OCI-LY7 (cell line): ENCODE results near the gene RUVBL2. TPM values are rescaled to one million over a fixed set of nuclear protein-coding genes. Genes with fewer than 3 reads are reported as not detected.

ENCODE experiments used
- BruUV-seq: library from RNA; stranded (reverse); fragments of 400-500 nt; replicated peaks from 2 replicates; lab custom pipeline; 2021; lab: Mats Ljungman, UMichigan
- CTCF ChIA-PET: fragments of 300-600 bp; sonication (Branson Sonifier 250); formaldehyde crosslinking; loops from one replicate; lab custom pipeline; 2022; ENCODE audit warnings: antibody characterized with exemption; ENCODE audit not compliant: unreplicated experiment; lab: Charles Lee
- POLR2A ChIA-PET: fragments of 300-600 bp; sonication (Branson Sonifier 250); formaldehyde crosslinking; loops from one replicate; lab custom pipeline; 2022; ENCODE audit warnings: antibody characterized with exemption; lab: Charles Lee
- DNase-seq: peaks from one replicate; pipeline ENCODE4 v3.0.0-alpha.2; 2015; ENCODE audit warnings: low spot score
- H2AFZ ChIP-seq: fragments of 200-600 bp; sonication (generic), shearing (Covaris generic); 2 replicates; pipeline ENCODE4 v1.6.1; 2014; ENCODE audit warnings: mild to moderate bottlenecking, antibody characterized with exemption, low read length, moderate library complexity
- H3K27ac ChIP-seq: fragments of 200-600 bp; sonication (generic); 2 replicates; pipeline ENCODE4 v1.5.1; 2014; ENCODE audit warnings: mixed run types, low read depth, mild to moderate bottlenecking, moderate library complexity, low read length, inconsistent platforms; ENCODE audit not compliant: poor library complexity, severe bottlenecking
- H3K36me3 ChIP-seq: fragments of 200-600 bp; sonication (generic); 2 replicates; pipeline ENCODE4 v1.6.1; 2014; ENCODE audit warnings: mild to moderate bottlenecking, antibody characterized with exemption, low read length, moderate library complexity, mixed read lengths; ENCODE audit not compliant: insufficient read depth
- H3K4me1 ChIP-seq: fragments of 200-600 bp; sonication (generic); 2 replicates; pipeline ENCODE4 v1.5.1; 2014; ENCODE audit warnings: mild to moderate bottlenecking, low read length; ENCODE audit not compliant: insufficient read depth, poor library complexity, severe bottlenecking
- H3K4me2 ChIP-seq: fragments of 200-600 bp; sonication (generic); 2 replicates; pipeline ENCODE4 v1.6.1; 2014; ENCODE audit warnings: mild to moderate bottlenecking, low read length
- H3K4me3 ChIP-seq: fragments of 200-600 bp; sonication (generic); 2 replicates; pipeline ENCODE4 v1.5.1; 2014; ENCODE audit warnings: mild to moderate bottlenecking, low read depth, low read length; ENCODE audit not compliant: poor library complexity, severe bottlenecking
- H3K79me2 ChIP-seq: fragments of 200-600 bp; sonication (generic); 2 replicates; pipeline ENCODE4 v1.6.1; 2016; ENCODE audit warnings: low read depth, mild to moderate bottlenecking, low read length, moderate library complexity, mixed read lengths; ENCODE audit not compliant: insufficient read depth
- H3K9me2 ChIP-seq: fragments of 200-600 bp; sonication (generic); 2 replicates; pipeline ENCODE4 v1.6.1; 2016; ENCODE audit warnings: mild to moderate bottlenecking, low read length, mixed read lengths; ENCODE audit not compliant: insufficient read depth
- H3K9me3 ChIP-seq: fragments of 200-600 bp; sonication (generic); 2 replicates; pipeline ENCODE4 v1.6.1; 2014; ENCODE audit warnings: mild to moderate bottlenecking, mixed run types, low read length, mixed read lengths
- H4K20me1 ChIP-seq: fragments of 200-600 bp; sonication (generic); 2 replicates; pipeline ENCODE4 v1.6.1; 2014; ENCODE audit warnings: mild to moderate bottlenecking, antibody characterized with exemption, low read length, moderate library complexity, mixed read lengths; ENCODE audit not compliant: insufficient read depth
- CTCF ChIP-seq: fragments of 200-600 bp; sonication (generic); conservative IDR thresholded peaks from 2 replicates; pipeline ENCODE4 v1.5.1; 2014; ENCODE audit warnings: mild to moderate bottlenecking, antibody characterized with exemption, low read length, moderate library complexity, mixed read lengths
- EZH2phosphoT487 ChIP-seq: fragments of 200-600 bp; sonication (generic); IDR thresholded peaks from 2 replicates; pipeline ENCODE4 v1.6.1; 2018; ENCODE audit warnings: low read depth, borderline replicate concordance, mild to moderate bottlenecking, mixed run types, antibody characterized with exemption, low read length, moderate library complexity, mixed read lengths
- intact Hi-C: fragments of 100-400 bp; cut with micrococcal nuclease; formaldehyde crosslinking; loops from one replicate; pipeline ENCODE4 v1.10.0; 2022; ENCODE audit not compliant: unreplicated experiment
- total RNA-seq, 2 experiments: library from RNA; depleted of rRNA in 1 of 2; stranded (reverse); fragments of >200 nt in 1 of 2; shearing (Covaris generic) in 1 of 2; gene quantifications; 2 replicates each; pipeline ENCODE4 v1.2.3, GENCODE V29; 2014 to 2022

Gene RUVBL2
- total RNA-seq, 2 experiments from 2014 or later, result 125 to 265 TPM

- intact Hi-C loops, result no loop called here
Measured at GRCh38 chr19:49020342-49020741, 26.7 kb downstream of the RUVBL2 start.

GRCh38 chr19:49020931-49021895, 27.5 kb downstream of the RUVBL2 start:
- no peaks in the 10 kb centered on the region for H3K79me2 ChIP-seq
- intact Hi-C loops, result no loop called here
- BruUV-seq, result no TSS peak
- H3K9me3 ChIP-seq, result no peaks in the 10 kb centered on the region
- H4K20me1 ChIP-seq, result no peaks in the 10 kb centered on the region
- peak overlapping the region; percentile 1 for H3K27ac ChIP-seq
- no peak for TF ChIP-seq EZH2phosphoT487
- TF ChIP-seq CTCF, result no peak
- H3K4me3 ChIP-seq, result no peak overlapping the region
- H2AFZ ChIP-seq, result peak overlapping the region; percentile 17; the same call in 1 of the 2 replicates
- H3K9me2 ChIP-seq, result no peaks in the 10 kb centered on the region
- peak; percentile 54 for DNase-seq
- H3K4me1 ChIP-seq, result peaks cover 43% of the 10 kb centered on the region
- H3K4me2 ChIP-seq, result peak overlapping the region; percentile 17
- POLR2A ChIA-PET, result interaction anchor here (1.6 kb wide), 1 partner anchor 28 kb away, joined by 5 read pairs; the partner anchor contains the start of genes GYS1 and RUVBL2
- CTCF ChIA-PET, result no interaction called here
- H3K36me3 ChIP-seq, result peaks cover 3% of the 10 kb centered on the region

More at GRCh38 chr19:49020342-49020741, 26.7 kb downstream of the RUVBL2 start:
- no peaks in the 10 kb centered on the region for H4K20me1 ChIP-seq
- no peak for DNase-seq
- ChIA-PET POLR2A (interaction anchor here (1.1 to 1.6 kb wide), 2 partner anchors 27 to 54 kb away, joined by 3 to 5 read pairs; partner anchors contain the start of genes GYS1 and RUVBL2), CTCF (no interaction called here)
- no peak overlapping the region for H2AFZ ChIP-seq
- no peaks in the 10 kb centered on the region for H3K9me3 ChIP-seq
- H3K36me3 ChIP-seq, result peaks cover 11% of the 10 kb centered on the region
- no peak overlapping the region for H3K4me3 ChIP-seq
- no peak overlapping the region for H3K27ac ChIP-seq
- no peaks in the 10 kb centered on the region for H3K79me2 ChIP-seq
- no peaks in the 10 kb centered on the region for H3K9me2 ChIP-seq
- BruUV-seq, result no TSS peak
- peak overlapping the region; percentile 17; the same call in 1 of the 2 replicates for H3K4me2 ChIP-seq
- peaks cover 43% of the 10 kb centered on the region for H3K4me1 ChIP-seq
- TF ChIP-seq EZH2phosphoT487, result no peak
- TF ChIP-seq CTCF, result no peak
